ENCODE data around the gene TFAP2C. TPM values are rescaled to one million over a fixed set of nuclear protein-coding genes. Genes with fewer than 3 reads are reported as not detected.

TFAP2C gene
- total and polyA plus RNA-seq, 2 experiments from 2014 or later, result 11.9 to 14.3 TPM

GRCh38 chr20:56630506-56631317, 1.6 kb downstream of the TFAP2C start:
- Histone ChIP-seq H2AFZ (peak overlapping the region; percentile 72), H3K27ac (ENCODE audit: low read depth) (no peak overlapping the region), H3K4me1 (ENCODE audit: insufficient read depth) (peaks cover 54% of the 10 kb centered on the region), H3K36me3 (ENCODE audit: insufficient read depth) (no peaks in the 10 kb centered on the region), H3K4me2 (peak overlapping the region; percentile 98), H3K27me3 (ENCODE audit: insufficient read depth) (peaks cover 56% of the 10 kb centered on the region), H3K9me2 (ENCODE audit: insufficient read depth) (no peaks in the 10 kb centered on the region), H3K4me3 (peak overlapping the region; percentile 95), H3K79me2 (replicated peaks; ENCODE audit: insufficient read depth) (peaks cover 24% of the 10 kb centered on the region), H4K20me1 (replicated peaks; ENCODE audit: insufficient read depth) (peaks cover 7% of the 10 kb centered on the region), H3F3A (replicated peaks; ENCODE audit: low read depth) (peaks cover 7% of the 10 kb centered on the region; the same call in 1 of the 2 replicates)
- DNase-seq (ENCODE audit: low spot score) (peak; percentile 69), ATAC-seq (peak; percentile 13)
- peaks cover 16% of the 10 kb centered on the region for H3K36me3 Mint-ChIP-seq (ENCODE audit: low read depth)
- peaks cover 56% of the 10 kb centered on the region for H3K4me1 Mint-ChIP-seq
- no peak overlapping the region for H3K27ac Mint-ChIP-seq
- no peak for TF ChIP-seq POLR2AphosphoS5 (IDR thresholded peaks at IDR 0.05; ENCODE audit: low read depth)
- TF ChIP-seq EZH2 (IDR thresholded peaks at IDR 0.05; ENCODE audit: low read depth, unreplicated experiment), result peak; percentile 49
- TF ChIP-seq ZNF114 (CRISPR knock-in tag; IDR thresholded peaks at IDR 0.05), result no peak
- TF ChIP-seq, protein P1, sequence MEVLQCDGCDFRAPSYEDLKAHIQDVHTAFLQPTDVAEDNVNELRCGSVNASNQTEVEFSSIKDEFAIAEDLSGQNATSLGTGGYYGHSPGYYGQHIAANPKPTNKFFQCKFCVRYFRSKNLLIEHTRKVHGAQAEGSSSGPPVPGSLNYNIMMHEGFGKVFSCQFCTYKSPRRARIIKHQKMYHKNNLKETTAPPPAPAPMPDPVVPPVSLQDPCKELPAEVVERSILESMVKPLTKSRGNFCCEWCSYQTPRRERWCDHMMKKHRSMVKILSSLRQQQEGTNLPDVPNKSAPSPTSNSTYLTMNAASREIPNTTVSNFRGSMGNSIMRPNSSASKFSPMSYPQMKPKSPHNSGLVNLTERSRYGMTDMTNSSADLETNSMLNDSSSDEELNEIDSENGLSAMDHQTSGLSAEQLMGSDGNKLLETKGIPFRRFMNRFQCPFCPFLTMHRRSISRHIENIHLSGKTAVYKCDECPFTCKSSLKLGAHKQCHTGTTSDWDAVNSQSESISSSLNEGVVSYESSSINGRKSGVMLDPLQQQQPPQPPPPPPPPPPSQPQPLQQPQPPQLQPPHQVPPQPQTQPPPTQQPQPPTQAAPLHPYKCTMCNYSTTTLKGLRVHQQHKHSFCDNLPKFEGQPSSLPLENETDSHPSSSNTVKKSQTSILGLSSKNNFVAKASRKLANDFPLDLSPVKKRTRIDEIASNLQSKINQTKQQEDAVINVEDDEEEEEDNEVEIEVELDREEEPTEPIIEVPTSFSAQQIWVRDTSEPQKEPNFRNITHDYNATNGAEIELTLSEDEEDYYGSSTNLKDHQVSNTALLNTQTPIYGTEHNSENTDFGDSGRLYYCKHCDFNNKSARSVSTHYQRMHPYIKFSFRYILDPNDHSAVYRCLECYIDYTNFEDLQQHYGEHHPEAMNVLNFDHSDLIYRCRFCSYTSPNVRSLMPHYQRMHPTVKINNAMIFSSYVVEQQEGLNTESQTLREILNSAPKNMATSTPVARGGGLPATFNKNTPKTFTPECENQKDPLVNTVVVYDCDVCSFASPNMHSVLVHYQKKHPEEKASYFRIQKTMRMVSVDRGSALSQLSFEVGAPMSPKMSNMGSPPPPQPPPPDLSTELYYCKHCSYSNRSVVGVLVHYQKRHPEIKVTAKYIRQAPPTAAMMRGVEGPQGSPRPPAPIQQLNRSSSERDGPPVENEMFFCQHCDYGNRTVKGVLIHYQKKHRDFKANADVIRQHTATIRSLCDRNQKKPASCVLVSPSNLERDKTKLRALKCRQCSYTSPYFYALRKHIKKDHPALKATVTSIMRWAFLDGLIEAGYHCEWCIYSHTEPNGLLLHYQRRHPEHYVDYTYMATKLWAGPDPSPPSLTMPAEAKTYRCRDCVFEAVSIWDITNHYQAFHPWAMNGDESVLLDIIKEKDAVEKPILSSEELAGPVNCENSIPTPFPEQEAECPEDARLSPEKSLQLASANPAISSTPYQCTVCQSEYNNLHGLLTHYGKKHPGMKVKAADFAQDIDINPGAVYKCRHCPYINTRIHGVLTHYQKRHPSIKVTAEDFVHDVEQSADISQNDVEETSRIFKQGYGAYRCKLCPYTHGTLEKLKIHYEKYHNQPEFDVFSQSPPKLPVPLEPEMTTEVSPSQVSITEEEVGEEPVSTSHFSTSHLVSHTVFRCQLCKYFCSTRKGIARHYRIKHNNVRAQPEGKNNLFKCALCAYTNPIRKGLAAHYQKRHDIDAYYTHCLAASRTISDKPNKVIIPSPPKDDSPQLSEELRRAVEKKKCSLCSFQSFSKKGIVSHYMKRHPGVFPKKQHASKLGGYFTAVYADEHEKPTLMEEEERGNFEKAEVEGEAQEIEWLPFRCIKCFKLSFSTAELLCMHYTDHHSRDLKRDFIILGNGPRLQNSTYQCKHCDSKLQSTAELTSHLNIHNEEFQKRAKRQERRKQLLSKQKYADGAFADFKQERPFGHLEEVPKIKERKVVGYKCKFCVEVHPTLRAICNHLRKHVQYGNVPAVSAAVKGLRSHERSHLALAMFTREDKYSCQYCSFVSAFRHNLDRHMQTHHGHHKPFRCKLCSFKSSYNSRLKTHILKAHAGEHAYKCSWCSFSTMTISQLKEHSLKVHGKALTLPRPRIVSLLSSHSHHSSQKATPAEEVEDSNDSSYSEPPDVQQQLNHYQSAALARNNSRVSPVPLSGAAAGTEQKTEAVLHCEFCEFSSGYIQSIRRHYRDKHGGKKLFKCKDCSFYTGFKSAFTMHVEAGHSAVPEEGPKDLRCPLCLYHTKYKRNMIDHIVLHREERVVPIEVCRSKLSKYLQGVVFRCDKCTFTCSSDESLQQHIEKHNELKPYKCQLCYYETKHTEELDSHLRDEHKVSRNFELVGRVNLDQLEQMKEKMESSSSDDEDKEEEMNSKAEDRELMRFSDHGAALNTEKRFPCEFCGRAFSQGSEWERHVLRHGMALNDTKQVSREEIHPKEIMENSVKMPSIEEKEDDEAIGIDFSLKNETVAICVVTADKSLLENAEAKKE (CRISPR knock-in tag; IDR thresholded peaks at IDR 0.05), result no peak
- TF ChIP-seq NANOG (IDR thresholded peaks at IDR 0.05; ENCODE audit: borderline replicate concordance), result no peak
- TF ChIP-seq CREB1 (CRISPR knock-in tag; IDR thresholded peaks at IDR 0.05; ENCODE audit: low read depth), result peak; percentile 19
- TF ChIP-seq, protein P2, sequence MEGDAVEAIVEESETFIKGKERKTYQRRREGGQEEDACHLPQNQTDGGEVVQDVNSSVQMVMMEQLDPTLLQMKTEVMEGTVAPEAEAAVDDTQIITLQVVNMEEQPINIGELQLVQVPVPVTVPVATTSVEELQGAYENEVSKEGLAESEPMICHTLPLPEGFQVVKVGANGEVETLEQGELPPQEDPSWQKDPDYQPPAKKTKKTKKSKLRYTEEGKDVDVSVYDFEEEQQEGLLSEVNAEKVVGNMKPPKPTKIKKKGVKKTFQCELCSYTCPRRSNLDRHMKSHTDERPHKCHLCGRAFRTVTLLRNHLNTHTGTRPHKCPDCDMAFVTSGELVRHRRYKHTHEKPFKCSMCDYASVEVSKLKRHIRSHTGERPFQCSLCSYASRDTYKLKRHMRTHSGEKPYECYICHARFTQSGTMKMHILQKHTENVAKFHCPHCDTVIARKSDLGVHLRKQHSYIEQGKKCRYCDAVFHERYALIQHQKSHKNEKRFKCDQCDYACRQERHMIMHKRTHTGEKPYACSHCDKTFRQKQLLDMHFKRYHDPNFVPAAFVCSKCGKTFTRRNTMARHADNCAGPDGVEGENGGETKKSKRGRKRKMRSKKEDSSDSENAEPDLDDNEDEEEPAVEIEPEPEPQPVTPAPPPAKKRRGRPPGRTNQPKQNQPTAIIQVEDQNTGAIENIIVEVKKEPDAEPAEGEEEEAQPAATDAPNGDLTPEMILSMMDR (conservative IDR thresholded peaks at IDR 0.05; ENCODE audit: low read depth in 2 of 2), result no peak; a peak in 2 of 4 replicates
- TF ChIP-seq, protein P3, sequence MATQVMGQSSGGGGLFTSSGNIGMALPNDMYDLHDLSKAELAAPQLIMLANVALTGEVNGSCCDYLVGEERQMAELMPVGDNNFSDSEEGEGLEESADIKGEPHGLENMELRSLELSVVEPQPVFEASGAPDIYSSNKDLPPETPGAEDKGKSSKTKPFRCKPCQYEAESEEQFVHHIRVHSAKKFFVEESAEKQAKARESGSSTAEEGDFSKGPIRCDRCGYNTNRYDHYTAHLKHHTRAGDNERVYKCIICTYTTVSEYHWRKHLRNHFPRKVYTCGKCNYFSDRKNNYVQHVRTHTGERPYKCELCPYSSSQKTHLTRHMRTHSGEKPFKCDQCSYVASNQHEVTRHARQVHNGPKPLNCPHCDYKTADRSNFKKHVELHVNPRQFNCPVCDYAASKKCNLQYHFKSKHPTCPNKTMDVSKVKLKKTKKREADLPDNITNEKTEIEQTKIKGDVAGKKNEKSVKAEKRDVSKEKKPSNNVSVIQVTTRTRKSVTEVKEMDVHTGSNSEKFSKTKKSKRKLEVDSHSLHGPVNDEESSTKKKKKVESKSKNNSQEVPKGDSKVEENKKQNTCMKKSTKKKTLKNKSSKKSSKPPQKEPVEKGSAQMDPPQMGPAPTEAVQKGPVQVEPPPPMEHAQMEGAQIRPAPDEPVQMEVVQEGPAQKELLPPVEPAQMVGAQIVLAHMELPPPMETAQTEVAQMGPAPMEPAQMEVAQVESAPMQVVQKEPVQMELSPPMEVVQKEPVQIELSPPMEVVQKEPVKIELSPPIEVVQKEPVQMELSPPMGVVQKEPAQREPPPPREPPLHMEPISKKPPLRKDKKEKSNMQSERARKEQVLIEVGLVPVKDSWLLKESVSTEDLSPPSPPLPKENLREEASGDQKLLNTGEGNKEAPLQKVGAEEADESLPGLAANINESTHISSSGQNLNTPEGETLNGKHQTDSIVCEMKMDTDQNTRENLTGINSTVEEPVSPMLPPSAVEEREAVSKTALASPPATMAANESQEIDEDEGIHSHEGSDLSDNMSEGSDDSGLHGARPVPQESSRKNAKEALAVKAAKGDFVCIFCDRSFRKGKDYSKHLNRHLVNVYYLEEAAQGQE (IDR thresholded peaks at IDR 0.05; ENCODE audit: unreplicated experiment), result no peak
- no peak for TF ChIP-seq ZNF331 (CRISPR knock-in tag; IDR thresholded peaks at IDR 0.05; ENCODE audit: low read depth)
- no peak for TF ChIP-seq JUNB (IDR thresholded peaks at IDR 0.05; ENCODE audit: unreplicated experiment)
- no peak for TF ChIP-seq EZH2phosphoT487 (IDR thresholded peaks at IDR 0.05; ENCODE audit: unreplicated experiment)
- TF ChIP-seq STAT1 (IDR thresholded peaks at IDR 0.05; ENCODE audit: unreplicated experiment), result no peak
- H3K9me3 Mint-ChIP-seq, result no peaks in the 10 kb centered on the region
- peaks cover 73% of the 10 kb centered on the region for H3K27me3 Mint-ChIP-seq (ENCODE audit: insufficient read depth, low read depth, poor library complexity)
- H3K4me3 Mint-ChIP-seq, result peak overlapping the region; percentile 65
